Upper lobe of left lung (tissue), 4 donors: ENCODE measurements around the gene MARCHF9.

Experiments
- POLR2A ChIP-seq, 4 donors: fragments of 450-650 bp; IDR thresholded peaks; one replicate each; pipeline ENCODE4 v1.5.1; 2016 to 2017; ENCODE audit warnings: antibody characterized with exemption in 4 of 4, mild to moderate bottlenecking in 2 of 4
- TF ChIP-seq, protein P1 (sequence below), 6 experiments: fragments of 450-650 bp in 4 of 6; fragments of 200-600 bp in 2 of 6; sonication (generic) in 2 of 6; IDR thresholded peaks; one replicate each; pipeline ENCODE4 v1.5.1; 2016 to 2019; ENCODE audit warnings: antibody characterized with exemption in 6 of 6

DNA sequence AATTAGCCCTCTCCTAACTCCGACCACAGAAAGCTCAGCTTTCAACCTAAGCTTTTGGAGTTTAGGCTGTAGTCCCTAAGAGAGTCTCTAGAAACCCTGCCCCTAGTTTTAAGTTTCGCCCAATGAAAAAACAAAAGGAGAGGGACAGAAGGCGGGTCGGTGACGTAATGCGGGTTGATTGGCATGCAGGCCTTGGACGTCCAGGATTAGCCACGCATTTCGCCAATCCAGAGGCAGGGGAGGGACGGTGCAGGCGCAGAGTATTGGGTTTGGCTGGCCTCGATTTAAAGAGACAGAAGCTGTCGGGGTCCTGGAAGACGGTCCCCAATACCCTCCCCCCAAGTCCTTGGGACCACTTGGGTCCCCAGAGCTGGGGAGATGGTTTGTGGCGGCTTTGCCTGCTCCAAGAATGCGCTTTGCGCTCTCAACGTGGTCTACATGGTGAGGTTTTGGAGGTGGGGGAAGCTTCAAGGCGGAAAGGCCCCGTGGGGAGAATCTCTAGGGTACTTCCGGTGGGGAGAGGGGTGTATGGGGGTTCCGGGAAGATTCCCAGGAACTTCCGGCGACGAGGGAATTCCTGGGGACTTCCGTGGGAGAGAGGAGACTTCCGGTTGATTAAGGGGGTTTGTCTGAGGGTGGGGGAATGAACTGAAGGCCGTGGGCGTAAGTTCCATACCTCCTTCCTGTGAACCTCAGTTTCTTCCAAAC lies 10.0 kb upstream of the MARCHF9 start, which contains the start of gene TSPAN31:
- TF ChIP-seq, protein P1, sequence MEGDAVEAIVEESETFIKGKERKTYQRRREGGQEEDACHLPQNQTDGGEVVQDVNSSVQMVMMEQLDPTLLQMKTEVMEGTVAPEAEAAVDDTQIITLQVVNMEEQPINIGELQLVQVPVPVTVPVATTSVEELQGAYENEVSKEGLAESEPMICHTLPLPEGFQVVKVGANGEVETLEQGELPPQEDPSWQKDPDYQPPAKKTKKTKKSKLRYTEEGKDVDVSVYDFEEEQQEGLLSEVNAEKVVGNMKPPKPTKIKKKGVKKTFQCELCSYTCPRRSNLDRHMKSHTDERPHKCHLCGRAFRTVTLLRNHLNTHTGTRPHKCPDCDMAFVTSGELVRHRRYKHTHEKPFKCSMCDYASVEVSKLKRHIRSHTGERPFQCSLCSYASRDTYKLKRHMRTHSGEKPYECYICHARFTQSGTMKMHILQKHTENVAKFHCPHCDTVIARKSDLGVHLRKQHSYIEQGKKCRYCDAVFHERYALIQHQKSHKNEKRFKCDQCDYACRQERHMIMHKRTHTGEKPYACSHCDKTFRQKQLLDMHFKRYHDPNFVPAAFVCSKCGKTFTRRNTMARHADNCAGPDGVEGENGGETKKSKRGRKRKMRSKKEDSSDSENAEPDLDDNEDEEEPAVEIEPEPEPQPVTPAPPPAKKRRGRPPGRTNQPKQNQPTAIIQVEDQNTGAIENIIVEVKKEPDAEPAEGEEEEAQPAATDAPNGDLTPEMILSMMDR (IDR thresholded peaks at IDR 0.05) = peak in 1 of 6 experiments; percentile 34
- TF ChIP-seq POLR2A (IDR thresholded peaks at IDR 0.05) = peak in 3 of 4 donors; percentile 47 to 72 (median 66)
